Measurements from ENCODE around the gene MRPL4.

DNA sequence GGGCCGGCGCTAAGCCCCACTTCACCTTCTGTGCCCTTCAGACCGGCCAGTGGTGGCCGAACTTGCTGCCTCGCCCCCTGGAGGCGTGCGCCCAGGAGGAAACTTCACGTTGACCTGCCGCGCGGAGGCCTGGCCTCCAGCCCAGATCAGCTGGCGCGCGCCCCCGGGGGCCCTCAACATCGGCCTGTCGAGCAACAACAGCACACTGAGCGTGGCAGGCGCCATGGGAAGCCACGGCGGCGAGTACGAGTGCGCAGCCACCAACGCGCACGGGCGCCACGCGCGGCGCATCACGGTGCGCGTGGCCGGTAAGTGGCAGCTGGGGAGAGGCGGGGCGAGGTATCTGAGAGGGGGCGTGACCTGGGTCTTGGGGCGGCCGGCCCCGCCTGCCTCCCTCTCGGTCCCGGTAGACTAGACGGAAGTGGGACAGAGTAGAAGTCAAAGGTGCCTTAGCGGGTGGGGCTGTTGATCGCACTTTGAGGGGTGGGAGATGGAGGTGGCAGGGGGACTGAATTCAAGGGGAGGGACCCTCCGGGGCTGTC, 43.4 kb downstream of the MRPL4 start:
- no peak for TF ChIP-seq CTCF (IDR thresholded peaks at IDR 0.05)
- no peak for TF ChIP-seq POLR2A (IDR thresholded peaks at IDR 0.05)
